GM18526 (cell line): ENCODE results near the gene KREMEN1.

Experiments
- POLR2A ChIP-seq: IDR thresholded peaks from 3 replicates; pipeline ENCODE4 v1.6.1; 2011; ENCODE audit not compliant: insufficient read length; ENCODE audit errors: extremely low read depth

KREMEN1 gene

GRCh38 chr22:29205252-29205593, 132.4 kb downstream of the KREMEN1 start:
- no peak for TF ChIP-seq POLR2A

GRCh38 chr22:29205594-29206371, 132.9 kb downstream of the KREMEN1 start, which contains the start of gene EMID1:
TSS of gene EMID1 (plus strand) at chr22:29205896. CDS start at chr22:29206039, 143 bp downstream.
- TF ChIP-seq POLR2A: peak; percentile 19

- no peak for TF ChIP-seq POLR2A
These were observed 133.8 kb downstream of the KREMEN1 start for GRCh38 chr22:29206372-29207242.

GRCh38 chr22:29207243-29207550, 134.4 kb downstream of the KREMEN1 start:
- TF ChIP-seq POLR2A: no peak

- TF ChIP-seq POLR2A: no peak
These were observed 135.0 kb downstream of the KREMEN1 start for GRCh38 chr22:29207562-29208501.

DNA sequence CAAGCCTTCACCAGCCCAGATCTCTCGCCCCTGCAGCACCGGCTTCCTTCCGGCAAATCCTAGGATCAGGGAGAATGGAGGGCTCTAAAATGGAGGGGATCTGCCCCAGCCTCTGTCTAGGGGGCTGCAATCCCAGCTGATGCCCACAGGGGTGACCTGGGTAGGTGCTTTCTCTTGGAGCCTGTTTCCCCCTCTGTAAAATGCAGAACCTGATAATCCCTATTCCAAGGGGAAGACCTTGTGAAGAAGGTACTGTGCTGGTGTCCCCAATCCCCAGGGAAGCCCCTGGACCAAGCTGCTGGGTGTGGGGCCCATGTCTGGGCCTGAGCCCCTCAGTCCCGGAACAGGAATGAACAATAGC, 135.6 kb downstream of the KREMEN1 start:
- no peak for TF ChIP-seq POLR2A

DNA sequence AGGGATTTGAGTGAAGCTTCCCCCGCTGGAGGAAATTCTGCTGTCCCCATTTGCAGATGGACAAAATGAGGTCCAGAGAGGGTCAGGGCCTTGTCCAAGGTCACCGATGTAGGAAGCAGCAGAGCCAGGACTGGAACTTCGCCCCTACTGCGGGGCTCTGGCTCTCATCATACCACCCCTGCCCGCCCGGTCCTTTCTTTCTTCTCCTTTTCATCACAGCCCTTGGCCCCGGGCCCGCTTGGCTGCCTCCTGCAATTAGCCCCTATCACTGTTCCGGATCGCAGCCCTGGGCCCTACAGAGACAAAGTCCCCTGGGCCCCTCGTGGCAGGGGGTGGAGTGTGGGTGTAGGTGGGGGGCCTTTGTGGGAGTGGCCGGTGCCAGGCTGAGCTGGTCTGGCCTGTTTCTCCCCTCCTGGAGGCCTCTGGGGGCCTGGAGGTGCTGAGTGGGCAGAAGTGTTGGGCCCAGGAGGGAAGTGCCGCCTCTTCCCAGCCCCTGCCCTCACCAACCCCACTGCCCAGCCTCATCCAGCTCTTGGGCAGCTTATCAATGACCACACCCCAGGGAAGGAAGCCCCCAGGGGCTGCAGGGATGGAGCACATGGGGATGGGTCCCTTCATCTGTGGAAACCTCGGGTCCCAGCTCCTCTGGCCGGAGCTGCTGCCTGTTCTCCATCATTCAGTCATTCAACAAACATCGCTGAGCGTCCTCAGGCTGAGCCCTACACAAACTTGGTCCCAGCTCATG, 136.2 kb downstream of the KREMEN1 start:
- peak; percentile 4 for TF ChIP-seq POLR2A

DNA sequence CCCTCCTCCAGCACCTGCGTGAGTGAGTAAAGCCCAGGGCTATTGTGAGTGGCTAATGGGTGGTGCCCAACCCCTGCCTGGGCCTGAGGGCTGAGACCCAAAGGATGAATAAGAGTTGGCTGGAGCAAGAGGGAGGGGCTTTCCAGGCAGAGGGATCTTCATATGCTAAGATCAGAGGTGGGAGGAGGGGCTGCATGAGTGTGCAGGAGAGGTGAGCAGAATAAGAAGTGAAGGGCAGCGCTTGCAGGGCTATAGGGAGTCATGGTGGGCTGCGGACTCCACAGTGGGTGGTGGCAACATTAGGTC, 136.7 kb downstream of the KREMEN1 start:
- no peak for TF ChIP-seq POLR2A

- no peak for TF ChIP-seq POLR2A
These were observed 138.2 kb downstream of the KREMEN1 start for GRCh38 chr22:29211066-29211465.

DNA sequence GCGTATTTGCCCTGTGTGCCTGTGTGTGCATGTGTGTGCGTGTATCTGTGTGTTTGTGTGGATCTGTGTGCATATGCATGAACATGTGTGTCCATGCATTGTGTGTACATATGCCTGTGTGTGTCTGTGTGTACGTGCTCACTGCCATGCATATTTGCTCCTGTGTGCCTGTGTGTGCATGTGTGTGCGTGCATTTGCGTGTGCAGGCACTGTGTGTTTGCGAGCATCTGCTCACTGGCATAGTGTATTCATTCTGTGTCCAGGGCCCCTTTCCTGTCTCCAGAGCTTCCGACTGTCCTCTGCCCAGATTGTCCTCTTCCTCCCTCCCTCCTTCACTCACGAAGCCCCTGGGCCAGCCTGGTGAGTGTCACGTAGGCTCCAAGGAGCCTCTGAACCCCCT, 138.6 kb downstream of the KREMEN1 start:
- TF ChIP-seq POLR2A: no peak

DNA sequence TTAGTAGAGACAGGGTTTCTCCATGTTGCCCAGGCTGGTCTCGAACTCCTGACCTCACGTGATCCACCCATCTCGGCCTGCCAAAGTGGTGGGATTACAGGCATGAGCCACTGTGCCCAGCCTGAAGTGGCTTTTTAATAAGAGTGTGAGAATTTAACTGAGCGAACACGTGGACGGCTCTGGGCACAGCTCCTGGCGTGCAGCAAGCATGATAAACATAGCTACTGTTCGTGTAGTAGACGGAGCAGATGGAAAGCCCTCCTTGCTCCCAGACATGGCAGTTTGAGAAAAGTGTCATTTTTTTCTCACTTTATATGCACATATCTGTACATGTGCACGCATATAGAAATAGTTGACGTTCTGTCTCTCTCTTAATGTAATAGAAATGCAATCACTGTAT, 139.9 kb downstream of the KREMEN1 start:
- no peak for TF ChIP-seq POLR2A

DNA sequence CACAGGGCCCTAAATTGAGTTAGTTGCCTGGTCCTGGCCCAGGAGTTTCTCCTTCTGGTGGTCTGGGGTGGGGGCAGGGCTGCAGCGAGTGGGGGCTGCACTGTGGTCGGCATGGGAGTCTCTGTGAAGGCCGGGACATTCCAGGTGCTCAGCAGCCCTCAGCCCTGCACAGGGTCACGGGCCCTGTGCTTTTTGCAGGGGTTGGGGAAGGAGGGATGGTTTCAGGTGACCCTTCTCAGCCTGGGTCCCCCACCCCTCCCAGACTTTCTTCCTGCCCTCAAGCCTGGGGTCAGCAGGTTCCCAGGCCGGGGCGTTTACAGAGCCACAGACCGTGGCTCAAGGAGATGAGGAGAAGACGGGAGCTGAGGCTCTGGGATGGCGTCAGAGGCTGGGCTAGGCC, 140.7 kb downstream of the KREMEN1 start:
- no peak for TF ChIP-seq POLR2A

DNA sequence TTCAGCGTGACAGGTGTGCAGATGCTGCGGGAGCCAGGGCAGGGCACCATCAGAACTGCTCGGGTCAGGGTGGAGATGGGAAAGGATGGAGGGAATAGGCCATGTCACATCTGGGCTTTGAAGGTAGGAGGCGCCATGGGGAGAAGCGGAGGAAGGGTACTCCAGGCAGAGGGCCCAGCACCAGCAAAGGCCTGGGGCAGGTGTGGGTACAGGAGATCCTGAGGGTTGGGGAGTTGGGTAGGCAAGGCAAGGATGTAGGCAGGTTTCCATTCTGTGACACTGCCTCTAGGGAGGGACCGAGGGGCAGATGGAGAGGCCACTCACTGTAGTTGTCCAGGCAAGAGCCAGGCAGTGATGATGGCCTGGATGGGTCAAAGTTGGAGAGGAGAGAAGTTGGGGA, 141.4 kb downstream of the KREMEN1 start:
- no peak for TF ChIP-seq POLR2A

- TF ChIP-seq POLR2A: no peak
These were observed 142.4 kb downstream of the KREMEN1 start for GRCh38 chr22:29215012-29215860.
